RPMI7951 (cell line): Measurements from ENCODE around the gene UTRN. TPM values are rescaled to one million over a fixed set of nuclear protein-coding genes. Genes with fewer than 3 reads are reported as not detected.

Experiments
- DNase-seq: peaks from one replicate; pipeline ENCODE4 v3.0.0-alpha.2; 2012; ENCODE audit warnings: low read depth
- total RNA-seq: library from RNA; depleted of rRNA; stranded (reverse); fragments of >200 nt; shearing (Covaris generic); gene quantifications from 2 replicates; pipeline ENCODE4 v1.2.3, GENCODE V29; 2014; rRNA removed

The UTRN gene
- 54.3 and 70.0 TPM in 2 replicates for total RNA-seq

- peak; percentile 92 for DNase-seq
Observed at GRCh38 chr6:144284783-144285547, at the start of gene UTRN. Gene UTRN (plus strand): TSS chr6:144285335. CDS start chr6:144291829, 6,494 bp downstream.

GRCh38 chr6:144244688-144245087, 40.4 kb upstream of the UTRN start:
- no peak for DNase-seq

- no peak for DNase-seq
Observed at GRCh38 chr6:144246988-144247387, 38.1 kb upstream of the UTRN start.

GRCh38 chr6:144248003-144248402, 37.1 kb upstream of the UTRN start:
- no peak for DNase-seq

- peak; percentile 82 for DNase-seq
Observed at GRCh38 chr6:144248476-144249301, 36.4 kb upstream of the UTRN start.

DNA sequence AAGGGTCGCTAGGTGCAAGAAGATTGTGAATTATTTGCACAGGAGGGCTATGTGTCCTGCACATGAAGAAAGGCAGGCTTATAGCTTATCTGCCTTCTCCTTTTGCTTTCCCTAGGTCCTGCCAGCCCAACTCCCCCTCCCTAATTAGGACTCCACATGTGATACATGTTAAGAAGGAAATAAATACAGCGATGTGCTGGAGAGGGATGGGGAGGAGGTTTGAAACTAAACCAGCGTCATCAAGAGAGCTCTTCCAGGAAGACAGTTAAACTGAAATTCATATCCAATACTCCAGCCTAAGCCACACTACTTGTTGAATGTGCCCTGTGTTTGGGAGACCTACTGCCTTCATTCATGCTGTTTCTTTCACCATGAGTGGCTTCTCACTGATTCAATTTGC, 34.9 kb upstream of the UTRN start:
- DNase-seq: no peak

DNA sequence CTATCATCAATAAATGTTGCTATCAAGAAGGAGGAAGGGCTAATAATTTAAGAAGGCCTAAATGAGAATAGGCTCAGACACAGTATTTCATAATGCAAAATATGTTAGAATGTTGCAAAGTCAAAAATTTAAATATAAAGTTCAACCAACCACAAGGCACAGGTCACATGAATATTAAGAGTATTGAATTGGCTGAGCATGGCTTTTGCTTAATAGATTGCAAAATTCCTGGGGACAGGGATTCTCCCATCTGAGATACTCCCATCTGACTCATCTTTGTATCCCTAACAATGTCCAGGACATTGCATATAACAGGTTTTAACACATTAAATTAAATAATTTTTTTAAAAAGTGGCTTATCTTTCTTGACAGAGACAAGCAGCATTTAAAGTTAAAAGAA, 32.9 kb upstream of the UTRN start:
- DNase-seq: no peak

DNA sequence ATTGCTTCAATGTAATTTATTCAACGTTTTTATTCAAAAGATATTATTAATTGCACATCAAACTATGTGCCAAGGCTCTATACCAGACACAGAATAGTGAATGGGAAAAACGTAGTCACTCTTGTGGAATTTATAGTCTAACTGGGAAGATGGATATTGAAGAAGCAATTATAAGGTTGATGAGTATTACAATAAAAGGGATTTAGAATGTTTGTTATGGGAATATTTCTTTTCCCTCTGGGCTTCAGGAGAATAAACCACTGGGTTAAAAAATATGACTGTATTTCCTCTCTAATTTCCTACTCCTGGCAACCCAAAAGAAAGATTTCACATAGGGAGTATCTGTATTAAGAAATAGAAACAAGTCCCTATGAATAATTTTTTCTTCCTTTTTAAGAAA, 25.1 kb upstream of the UTRN start:
- DNase-seq: no peak

DNA sequence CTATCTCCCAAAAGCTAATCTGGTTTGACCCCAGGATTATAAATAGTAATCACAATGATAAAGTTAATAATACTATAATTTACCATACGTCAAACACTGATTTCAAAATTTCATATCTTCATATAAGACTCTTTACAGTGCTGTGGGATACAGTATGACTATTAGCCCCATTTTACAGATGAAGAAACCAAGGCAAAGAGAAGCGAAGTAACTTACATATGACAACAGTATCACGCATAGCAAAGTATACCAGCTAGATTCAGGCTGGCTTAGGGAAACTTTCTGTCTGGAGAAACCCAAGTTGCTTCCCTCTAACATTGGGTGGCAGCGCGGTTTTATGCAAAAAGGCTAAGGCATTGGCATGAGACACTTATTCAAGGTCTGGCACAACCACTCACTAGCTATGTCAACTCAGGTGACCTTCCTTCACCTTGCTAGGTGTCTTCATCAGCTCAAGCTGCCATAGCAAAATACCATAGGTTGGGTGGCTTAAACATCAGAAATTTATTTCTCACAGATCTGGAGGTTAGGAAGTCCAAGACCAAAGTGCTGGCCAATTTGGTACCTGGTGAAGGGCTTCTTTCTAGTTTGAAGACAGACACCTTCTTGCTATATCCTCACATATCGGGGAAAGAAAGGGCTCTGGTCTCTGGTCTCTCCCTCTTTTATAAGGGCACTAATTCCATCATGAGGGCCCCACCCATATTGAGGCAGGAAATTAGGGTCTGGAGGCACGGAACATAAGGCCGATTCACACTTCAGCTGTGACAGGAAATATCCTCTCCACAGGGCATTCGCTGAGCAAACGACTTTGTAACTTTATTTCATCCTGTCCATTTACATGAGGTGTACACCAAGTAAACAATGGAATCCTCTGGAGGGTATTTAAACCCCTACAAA, 22.4 kb upstream of the UTRN start:
- no peak for DNase-seq

- peak; percentile 13 for DNase-seq
Observed at GRCh38 chr6:144263786-144264185, 21.3 kb upstream of the UTRN start.

- DNase-seq: peak; percentile 96
Observed at GRCh38 chr6:144264270-144265060, 20.7 kb upstream of the UTRN start.

DNA sequence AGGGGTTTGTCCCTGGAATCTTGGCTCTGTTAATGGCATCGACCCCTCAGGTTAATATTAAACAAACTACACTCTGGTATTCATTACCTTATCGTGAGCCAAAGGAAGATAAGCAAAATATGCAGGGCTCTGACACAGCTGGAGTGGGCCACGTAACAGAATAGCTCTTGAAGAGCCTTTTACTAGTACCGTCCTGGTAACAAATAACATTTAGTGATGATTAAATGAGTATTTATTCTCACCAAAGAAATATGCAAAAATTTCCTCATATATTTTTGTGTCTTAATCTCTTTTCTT, 20.1 kb upstream of the UTRN start:
- peak; percentile 18 for DNase-seq

- DNase-seq: peak; percentile 86
Observed at GRCh38 chr6:144265390-144265789, 19.7 kb upstream of the UTRN start.

- peak; percentile 92 for DNase-seq
Observed at GRCh38 chr6:144266091-144266649, 19.0 kb upstream of the UTRN start.

GRCh38 chr6:144268794-144269349, 16.3 kb upstream of the UTRN start:
- DNase-seq: no peak

DNA sequence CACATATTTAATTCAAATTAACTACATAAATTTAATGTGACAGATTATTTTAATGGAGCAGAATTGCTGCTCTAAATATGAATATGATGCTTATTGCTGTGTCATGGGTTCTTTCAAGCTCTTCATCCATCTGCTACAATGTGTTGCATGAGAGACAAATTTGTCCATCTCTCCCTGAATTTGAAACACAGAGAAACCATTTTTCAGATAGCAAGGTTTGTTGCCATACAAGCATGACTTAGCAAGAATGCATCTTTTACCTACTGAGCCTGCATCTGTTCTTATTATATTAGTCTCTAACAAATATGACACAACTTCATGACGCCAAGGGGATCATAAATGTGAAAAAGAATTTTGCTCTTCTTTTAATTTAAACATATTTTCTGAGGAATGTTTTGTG, 8.0 kb upstream of the UTRN start:
- DNase-seq: no peak

DNA sequence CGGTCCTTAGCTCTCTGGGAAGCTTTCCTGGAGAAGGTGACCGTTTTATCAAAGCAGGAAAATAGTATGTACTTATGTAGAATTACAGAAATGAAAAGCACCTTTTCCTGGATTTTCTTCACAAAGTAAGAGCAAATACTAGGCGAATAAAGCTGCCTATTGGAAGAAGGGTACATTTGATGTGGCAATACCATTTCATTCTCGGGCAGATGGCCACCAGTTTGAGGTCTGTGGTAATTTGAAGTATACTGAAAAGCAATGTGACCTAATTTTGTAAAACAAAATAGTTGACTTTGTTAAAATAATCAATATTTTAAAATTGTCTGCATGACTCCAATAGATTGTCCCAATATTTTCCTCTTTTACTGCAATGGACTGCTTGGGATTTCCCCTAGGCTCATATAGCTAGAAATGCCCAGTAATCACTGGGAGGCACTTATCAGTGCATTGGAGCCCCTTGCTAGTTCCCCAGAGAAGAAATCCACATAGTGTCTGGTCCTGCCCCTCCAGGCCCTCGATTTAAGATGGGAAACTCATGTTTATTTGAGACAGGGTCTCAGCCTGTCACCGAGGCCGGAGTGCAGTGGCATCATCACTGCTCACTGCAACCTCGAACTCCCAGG, 7.4 kb upstream of the UTRN start:
- DNase-seq: no peak

DNA sequence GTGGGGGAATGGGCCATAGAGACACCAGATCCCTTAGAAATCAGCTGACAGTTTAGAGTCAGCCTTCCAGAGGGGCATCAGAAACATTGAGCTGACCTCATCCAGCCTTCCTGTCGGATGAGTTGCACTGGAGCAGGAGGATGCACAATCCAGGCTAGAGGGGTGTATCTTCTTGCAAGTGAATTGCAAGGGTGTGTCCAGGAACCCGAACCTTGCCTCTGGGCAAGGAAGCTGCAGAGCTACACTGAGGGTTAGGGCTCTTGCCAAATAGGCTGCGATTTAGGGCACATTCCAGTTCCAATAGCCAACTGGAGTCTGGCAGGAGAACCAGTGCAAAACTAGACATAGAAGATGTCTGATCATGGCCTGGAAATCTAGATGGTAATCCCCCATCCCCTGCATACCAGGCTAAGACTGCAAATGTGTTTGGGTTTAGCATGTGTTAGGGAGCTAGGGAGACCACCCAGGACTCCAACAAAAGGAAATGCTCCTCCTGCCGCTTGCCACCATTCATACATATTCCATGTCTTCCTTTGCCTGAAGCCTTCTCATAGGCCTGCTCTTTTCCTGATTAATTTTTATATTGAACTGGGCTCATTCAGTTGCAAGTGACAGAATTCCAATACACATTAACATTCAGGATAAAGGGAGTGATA, 6.3 kb upstream of the UTRN start:
- DNase-seq: peak; percentile 82

DNA sequence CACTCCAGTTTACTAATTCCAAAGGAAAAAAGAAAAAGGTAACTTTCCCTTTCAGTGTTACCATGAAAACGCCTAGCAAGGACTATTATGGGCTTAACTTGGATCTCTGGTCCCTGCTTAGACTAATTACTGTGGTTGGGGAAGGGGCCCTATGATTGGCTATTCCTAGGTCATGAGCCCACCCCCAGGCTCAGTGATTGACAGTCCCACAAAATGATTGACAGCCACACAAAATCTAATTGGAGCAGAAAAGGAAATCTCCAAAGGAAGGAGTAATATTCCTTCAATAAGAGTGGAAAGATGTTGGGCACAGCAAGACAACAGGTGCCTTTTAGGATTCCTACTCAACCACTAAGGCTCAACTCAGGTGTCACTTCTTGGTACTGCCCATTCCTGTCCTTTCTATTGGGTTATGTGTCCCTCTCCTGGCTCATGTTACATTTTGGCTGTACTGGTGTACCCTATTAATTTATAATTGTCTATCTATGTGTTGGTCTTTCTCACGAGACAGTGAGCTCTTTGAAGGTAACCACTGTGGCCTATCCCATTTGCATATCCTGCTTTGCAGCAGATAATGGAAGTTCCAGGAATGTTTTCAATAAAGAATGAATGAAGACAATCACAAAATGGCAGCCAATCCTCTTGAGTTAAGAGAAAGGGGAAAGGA, 5.5 kb upstream of the UTRN start:
- DNase-seq: no peak
